Neural progenitor cell (in vitro differentiated cells): Measurements from ENCODE around the gene RGPD3.

Source experiments
- EZH2 ChIP-seq: fragments of 200-600 bp; sonication (generic); IDR thresholded peaks from 2 replicates; pipeline ENCODE4 v1.6.1; 2017; ENCODE audit warnings: antibody characterized with exemption, mild to moderate bottlenecking, moderate library complexity
- EZH2phosphoT487 ChIP-seq: fragments of 200-600 bp; sonication (generic); IDR thresholded peaks from 2 replicates; pipeline ENCODE4 v1.6.1; 2017; ENCODE audit warnings: antibody characterized with exemption
- TF ChIP-seq, protein P1 (sequence below): fragments of 200-600 bp; sonication (generic); IDR thresholded peaks from 2 replicates; pipeline ENCODE4 v1.5.1; 2017; ENCODE audit warnings: antibody characterized with exemption, mild to moderate bottlenecking

DNA sequence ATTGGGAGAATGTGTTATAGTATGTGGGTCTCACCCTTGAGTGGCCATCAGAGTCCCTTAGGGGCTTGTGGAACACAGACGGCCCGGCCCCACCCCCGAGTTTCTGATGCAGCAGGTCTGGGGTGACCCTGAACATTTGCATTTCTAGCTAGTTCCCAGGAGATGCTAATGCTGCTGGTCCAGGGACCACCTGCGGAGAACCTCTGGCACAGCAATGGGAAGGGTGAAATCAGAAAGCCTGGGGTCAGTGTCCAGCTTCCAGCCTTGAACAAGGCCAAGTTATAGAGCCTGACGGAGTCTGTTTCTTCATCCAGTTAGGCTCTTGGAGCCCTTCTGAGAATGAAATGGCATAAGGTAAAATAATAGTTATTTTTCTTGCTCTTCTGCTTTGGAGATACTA lies 126.5 kb downstream of the RGPD3 start:
- TF ChIP-seq, protein P1, sequence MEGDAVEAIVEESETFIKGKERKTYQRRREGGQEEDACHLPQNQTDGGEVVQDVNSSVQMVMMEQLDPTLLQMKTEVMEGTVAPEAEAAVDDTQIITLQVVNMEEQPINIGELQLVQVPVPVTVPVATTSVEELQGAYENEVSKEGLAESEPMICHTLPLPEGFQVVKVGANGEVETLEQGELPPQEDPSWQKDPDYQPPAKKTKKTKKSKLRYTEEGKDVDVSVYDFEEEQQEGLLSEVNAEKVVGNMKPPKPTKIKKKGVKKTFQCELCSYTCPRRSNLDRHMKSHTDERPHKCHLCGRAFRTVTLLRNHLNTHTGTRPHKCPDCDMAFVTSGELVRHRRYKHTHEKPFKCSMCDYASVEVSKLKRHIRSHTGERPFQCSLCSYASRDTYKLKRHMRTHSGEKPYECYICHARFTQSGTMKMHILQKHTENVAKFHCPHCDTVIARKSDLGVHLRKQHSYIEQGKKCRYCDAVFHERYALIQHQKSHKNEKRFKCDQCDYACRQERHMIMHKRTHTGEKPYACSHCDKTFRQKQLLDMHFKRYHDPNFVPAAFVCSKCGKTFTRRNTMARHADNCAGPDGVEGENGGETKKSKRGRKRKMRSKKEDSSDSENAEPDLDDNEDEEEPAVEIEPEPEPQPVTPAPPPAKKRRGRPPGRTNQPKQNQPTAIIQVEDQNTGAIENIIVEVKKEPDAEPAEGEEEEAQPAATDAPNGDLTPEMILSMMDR: no peak
- TF ChIP-seq EZH2 (no peak), EZH2phosphoT487 (no peak)
